ENCODE measurements around the gene BPNT1.

BPNT1 gene

Small RNA genes within 50 kb of the gene (small RNA-seq; reads per million reads assigned to genes)
- gene MIR194-1 (ENCODE audit: low read depth): 2.0 reads per million
- gene MIR215 (ENCODE audit: low read depth): 25.3 reads per million, percentile 88 among the genes with 10 or more reads in this experiment
